Thyroid gland (tissue), 4 donors: ENCODE data around the gene KCNIP1.

Experiments
- POLR2A ChIP-seq, 2 donors: fragments of 450-650 bp; IDR thresholded peaks; one replicate each; pipeline ENCODE4 v1.6.1; 2017; ENCODE audit warnings: antibody characterized with exemption in 2 of 2, mild to moderate bottlenecking in 2 of 2, moderate library complexity in 1 of 2
- TF ChIP-seq, protein P1 (sequence below), 6 experiments: fragments of 200-600 bp in 3 of 6; fragments of 450-650 bp in 3 of 6; sonication (generic) in 3 of 6; IDR thresholded peaks; one replicate each; pipeline ENCODE4 v1.5.1; 2016 to 2019; ENCODE audit warnings: antibody characterized with exemption in 6 of 6, mild to moderate bottlenecking in 2 of 6, inconsistent platforms in 1 of 6, moderate library complexity in 1 of 6

- TF ChIP-seq, protein P1, sequence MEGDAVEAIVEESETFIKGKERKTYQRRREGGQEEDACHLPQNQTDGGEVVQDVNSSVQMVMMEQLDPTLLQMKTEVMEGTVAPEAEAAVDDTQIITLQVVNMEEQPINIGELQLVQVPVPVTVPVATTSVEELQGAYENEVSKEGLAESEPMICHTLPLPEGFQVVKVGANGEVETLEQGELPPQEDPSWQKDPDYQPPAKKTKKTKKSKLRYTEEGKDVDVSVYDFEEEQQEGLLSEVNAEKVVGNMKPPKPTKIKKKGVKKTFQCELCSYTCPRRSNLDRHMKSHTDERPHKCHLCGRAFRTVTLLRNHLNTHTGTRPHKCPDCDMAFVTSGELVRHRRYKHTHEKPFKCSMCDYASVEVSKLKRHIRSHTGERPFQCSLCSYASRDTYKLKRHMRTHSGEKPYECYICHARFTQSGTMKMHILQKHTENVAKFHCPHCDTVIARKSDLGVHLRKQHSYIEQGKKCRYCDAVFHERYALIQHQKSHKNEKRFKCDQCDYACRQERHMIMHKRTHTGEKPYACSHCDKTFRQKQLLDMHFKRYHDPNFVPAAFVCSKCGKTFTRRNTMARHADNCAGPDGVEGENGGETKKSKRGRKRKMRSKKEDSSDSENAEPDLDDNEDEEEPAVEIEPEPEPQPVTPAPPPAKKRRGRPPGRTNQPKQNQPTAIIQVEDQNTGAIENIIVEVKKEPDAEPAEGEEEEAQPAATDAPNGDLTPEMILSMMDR (IDR thresholded peaks at IDR 0.05), result no peak
- TF ChIP-seq POLR2A (IDR thresholded peaks at IDR 0.05), result no peak
Observed at GRCh38 chr5:170740551-170741205, 236.9 kb downstream of the KCNIP1 start.
